DND-41 (cell line): ENCODE results near the gene PSMB1.

Experiments used
- ATAC-seq: fragments of 200-7000 bp; cut with Tn5 transposase; 3 replicates; pipeline ENCODE4 v1.9.1; 2021; ENCODE audit warnings: low read depth; ENCODE audit not compliant: insufficient read depth
- DNase-seq: peaks from one replicate; pipeline ENCODE4 v3.0.0-alpha.2; 2020
- H2AFZ ChIP-seq: 2 replicates; pipeline ENCODE4 v1.6.0; 2012; ENCODE audit warnings: low read depth, low read length
- H3K27ac ChIP-seq: 2 replicates; pipeline ENCODE4 v1.5.1; 2012; ENCODE audit warnings: low read length, inconsistent platforms
- H3K27me3 ChIP-seq: fragments of 200-600 bp; sonication (generic); 2 replicates; pipeline ENCODE4 v1.6.0; 2012; ENCODE audit warnings: low read length, mild to moderate bottlenecking, inconsistent platforms; ENCODE audit not compliant: insufficient read depth, poor library complexity
- H3K36me3 ChIP-seq: 2 replicates; pipeline ENCODE4 v1.5.1; 2012; ENCODE audit warnings: low read length, inconsistent platforms; ENCODE audit not compliant: insufficient read depth
- H3K4me1 ChIP-seq: 2 replicates; pipeline ENCODE4 v1.5.1; 2012; ENCODE audit warnings: mild to moderate bottlenecking, low read length; ENCODE audit not compliant: insufficient read depth
- H3K4me2 ChIP-seq: 2 replicates; pipeline ENCODE4 v1.6.0; 2012; ENCODE audit warnings: mild to moderate bottlenecking, moderate library complexity, low read length, inconsistent platforms; ENCODE audit not compliant: insufficient read depth
- H3K4me3 ChIP-seq, 2 experiments: fragments of 200-600 bp in 1 of 2; shearing (Covaris generic) in 1 of 2; 2 replicates each; pipeline ENCODE4 v1.5.1; 2012 to 2016; ENCODE audit warnings: inconsistent platforms in 2 of 2, low read length in 2 of 2, mild to moderate bottlenecking in 2 of 2, low read depth in 1 of 2, moderate library complexity in 1 of 2
- H3K79me2 ChIP-seq: 2 replicates; pipeline ENCODE4 v1.6.0; 2012; ENCODE audit warnings: low read length, inconsistent platforms; ENCODE audit not compliant: insufficient read depth
- H3K9ac ChIP-seq: 2 replicates; pipeline ENCODE4 v1.6.0; 2012; ENCODE audit warnings: low read depth, mild to moderate bottlenecking, inconsistent platforms, low read length, moderate library complexity
- H3K9me3 ChIP-seq: 2 replicates; pipeline ENCODE4 v1.5.1; 2012; ENCODE audit warnings: low read length, moderate library complexity, mild to moderate bottlenecking, inconsistent platforms; ENCODE audit not compliant: insufficient read depth, severe bottlenecking
- H4K20me1 ChIP-seq: 2 replicates; pipeline ENCODE4 v1.6.0; 2012; ENCODE audit warnings: low read length; ENCODE audit not compliant: insufficient read depth
- CTCF ChIP-seq: IDR thresholded peaks from 2 replicates; pipeline ENCODE4 v1.5.1; 2012; ENCODE audit warnings: borderline replicate concordance, low read length, moderate library complexity, mild to moderate bottlenecking; ENCODE audit not compliant: poor library complexity, severe bottlenecking; ENCODE audit errors: extremely low read depth
- EZH2 ChIP-seq: IDR thresholded peaks from 3 replicates; pipeline ENCODE4 v1.6.1; 2012; ENCODE audit warnings: borderline replicate concordance, low read depth, mild to moderate bottlenecking, moderate library complexity, low read length, inconsistent platforms; ENCODE audit not compliant: severe bottlenecking

Gene PSMB1

GRCh38 chr6:170564936-170565530 lies 11.9 kb upstream of the PSMB1 start:
- H3K9ac ChIP-seq, result no peak overlapping the region
- no peak for DNase-seq
- ATAC-seq, result no peak
- TF ChIP-seq EZH2 (no peak), CTCF (no peak)
- no peak overlapping the region for H3K4me2 ChIP-seq
- no peak overlapping the region for H3K4me3 ChIP-seq
- H3K27ac ChIP-seq, result no peak overlapping the region
- peaks cover 85% of the 10 kb centered on the region for H3K36me3 ChIP-seq
- H3K27me3 ChIP-seq, result no peaks in the 10 kb centered on the region
- peaks cover 29% of the 10 kb centered on the region; the same call in 1 of the 2 replicates for H3K79me2 ChIP-seq
- H4K20me1 ChIP-seq, result peaks cover 3% of the 10 kb centered on the region; the same call in 1 of the 2 replicates
- H3K9me3 ChIP-seq, result no peaks in the 10 kb centered on the region
- H2AFZ ChIP-seq, result no peak overlapping the region
- H3K4me1 ChIP-seq, result no peaks in the 10 kb centered on the region

GRCh38 chr6:170561555-170561954 lies 8.4 kb upstream of the PSMB1 start:
- DNase-seq, result no peak
- peaks cover 7% of the 10 kb centered on the region; the same call in 1 of the 2 replicates for H4K20me1 ChIP-seq
- TF ChIP-seq CTCF, result no peak
- no peak for TF ChIP-seq EZH2
- no peak overlapping the region for H3K9ac ChIP-seq
- no peak overlapping the region for H3K27ac ChIP-seq
- H3K4me3 ChIP-seq, result no peak overlapping the region
- H2AFZ ChIP-seq, result no peak overlapping the region
- no peak overlapping the region for H3K4me2 ChIP-seq
- H3K36me3 ChIP-seq, result peaks cover 85% of the 10 kb centered on the region
- no peaks in the 10 kb centered on the region for H3K27me3 ChIP-seq
- H3K79me2 ChIP-seq, result peaks cover 60% of the 10 kb centered on the region
- ATAC-seq, result no peak
- H3K4me1 ChIP-seq, result peaks cover 11% of the 10 kb centered on the region; the same call in 1 of the 2 replicates
- no peaks in the 10 kb centered on the region for H3K9me3 ChIP-seq

DNA sequence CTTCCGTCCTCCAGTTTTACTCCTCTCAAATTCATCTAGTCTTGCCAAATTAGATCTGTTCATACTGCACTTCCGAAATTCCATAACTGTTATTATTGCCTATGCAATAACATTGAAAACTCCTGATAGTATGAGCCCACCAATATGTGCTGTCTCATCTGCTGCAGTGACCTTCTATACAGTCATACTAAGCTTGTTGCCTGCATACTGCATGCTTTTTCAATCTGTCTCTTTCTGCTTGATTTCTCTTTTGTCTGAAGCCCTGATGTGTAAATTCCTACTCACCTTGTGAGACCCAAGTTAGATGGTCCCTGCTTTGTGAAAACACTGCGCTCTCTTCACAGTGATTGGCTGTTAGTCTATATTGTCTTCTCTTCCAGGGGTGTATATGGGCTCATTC lies 2.2 kb upstream of the PSMB1 start:
- peak overlapping the region; percentile 17; the same call in 1 of the 2 replicates for H3K27ac ChIP-seq

More for the DNA sequence above, 2.2 kb upstream of the PSMB1 start:
- DNase-seq (no peak), ATAC-seq (no peak)
- Histone ChIP-seq H3K36me3 (peaks cover 45% of the 10 kb centered on the region), H2AFZ (no peak overlapping the region), H3K4me1 (peaks cover 47% of the 10 kb centered on the region), H3K4me2 (peak overlapping the region; percentile 76), H3K79me2 (peaks cover 94% of the 10 kb centered on the region), H3K9ac (peak overlapping the region; percentile 78), H3K27me3 (no peaks in the 10 kb centered on the region), H4K20me1 (peaks cover 37% of the 10 kb centered on the region), H3K9me3 (no peaks in the 10 kb centered on the region), H3K4me3 (peak overlapping the region; percentile 90 to 91; a peak in 3 of 4 replicates)
- TF ChIP-seq CTCF (no peak), EZH2 (no peak)
